GM21526 (cell line): ENCODE results near the gene CTNNB1.

Source experiments
- ATAC-seq: cut with Tn5 transposase; IDR thresholded peaks from one replicate; pipeline ENCODE4 v1.9.1; 2021; ENCODE audit warnings: moderate library complexity; ENCODE audit not compliant: unreplicated experiment, low FRiP score

CTNNB1 gene

GRCh38 chr3:41198950-41199865 is at the start of gene CTNNB1:
CTNNB1 (plus strand) TSS chr3:41199505; CDS start chr3:41224069, 24,564 bp downstream.
- ATAC-seq = peak; percentile 74

GRCh38 chr3:41155834-41156233 is 43.5 kb upstream of the CTNNB1 start:
- no peak for ATAC-seq

- no peak for ATAC-seq
Measured at GRCh38 chr3:41158947-41159346, 40.4 kb upstream of the CTNNB1 start.

GRCh38 chr3:41159588-41160189 is 39.6 kb upstream of the CTNNB1 start:
- no peak for ATAC-seq

GRCh38 chr3:41162541-41162940 is 36.8 kb upstream of the CTNNB1 start:
- no peak for ATAC-seq

DNA sequence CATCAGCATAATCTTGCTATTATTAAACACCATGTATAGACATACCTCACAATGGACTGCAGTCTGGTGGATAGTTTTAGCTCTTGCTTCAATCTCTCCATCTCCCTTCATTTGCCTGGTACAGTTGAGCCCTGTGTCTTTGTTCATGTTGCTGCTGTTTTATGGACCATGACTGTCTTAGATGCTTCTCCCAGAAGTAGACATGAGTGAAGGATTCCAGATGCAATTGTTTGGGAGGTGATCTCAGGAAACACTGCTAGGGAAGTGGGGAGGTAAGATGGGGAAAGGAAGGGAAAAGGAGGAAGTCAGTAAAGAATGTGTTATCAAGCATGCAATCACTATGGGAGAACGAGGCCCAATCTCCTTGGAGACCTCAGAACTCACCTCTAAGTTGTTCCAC is 36.3 kb upstream of the CTNNB1 start:
- no peak for ATAC-seq

DNA sequence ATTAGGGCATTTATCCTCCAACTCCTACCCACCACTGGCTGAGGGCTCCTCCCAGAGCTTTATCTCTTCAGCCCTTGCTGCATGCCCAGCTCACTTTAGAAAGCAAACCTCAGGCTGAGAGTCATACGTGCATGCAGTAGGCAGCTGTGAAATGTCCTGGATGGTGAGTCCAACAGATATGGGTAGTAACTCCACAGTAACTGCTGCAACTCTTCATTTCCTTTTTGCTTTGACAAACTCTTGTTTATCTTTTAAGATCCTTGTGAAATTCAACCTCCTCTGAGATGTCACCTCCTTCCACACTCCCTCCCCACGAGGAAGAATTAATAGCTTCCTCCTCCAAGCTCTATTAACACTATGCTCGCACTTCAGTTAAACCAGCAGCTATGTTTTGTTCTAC is 35.9 kb upstream of the CTNNB1 start:
- ATAC-seq = no peak

GRCh38 chr3:41164777-41165176 is 34.5 kb upstream of the CTNNB1 start:
- ATAC-seq = no peak

- no peak for ATAC-seq
Measured at GRCh38 chr3:41167722-41168497, 31.4 kb upstream of the CTNNB1 start.

- ATAC-seq = no peak
Measured at GRCh38 chr3:41169023-41169422, 30.3 kb upstream of the CTNNB1 start.

DNA sequence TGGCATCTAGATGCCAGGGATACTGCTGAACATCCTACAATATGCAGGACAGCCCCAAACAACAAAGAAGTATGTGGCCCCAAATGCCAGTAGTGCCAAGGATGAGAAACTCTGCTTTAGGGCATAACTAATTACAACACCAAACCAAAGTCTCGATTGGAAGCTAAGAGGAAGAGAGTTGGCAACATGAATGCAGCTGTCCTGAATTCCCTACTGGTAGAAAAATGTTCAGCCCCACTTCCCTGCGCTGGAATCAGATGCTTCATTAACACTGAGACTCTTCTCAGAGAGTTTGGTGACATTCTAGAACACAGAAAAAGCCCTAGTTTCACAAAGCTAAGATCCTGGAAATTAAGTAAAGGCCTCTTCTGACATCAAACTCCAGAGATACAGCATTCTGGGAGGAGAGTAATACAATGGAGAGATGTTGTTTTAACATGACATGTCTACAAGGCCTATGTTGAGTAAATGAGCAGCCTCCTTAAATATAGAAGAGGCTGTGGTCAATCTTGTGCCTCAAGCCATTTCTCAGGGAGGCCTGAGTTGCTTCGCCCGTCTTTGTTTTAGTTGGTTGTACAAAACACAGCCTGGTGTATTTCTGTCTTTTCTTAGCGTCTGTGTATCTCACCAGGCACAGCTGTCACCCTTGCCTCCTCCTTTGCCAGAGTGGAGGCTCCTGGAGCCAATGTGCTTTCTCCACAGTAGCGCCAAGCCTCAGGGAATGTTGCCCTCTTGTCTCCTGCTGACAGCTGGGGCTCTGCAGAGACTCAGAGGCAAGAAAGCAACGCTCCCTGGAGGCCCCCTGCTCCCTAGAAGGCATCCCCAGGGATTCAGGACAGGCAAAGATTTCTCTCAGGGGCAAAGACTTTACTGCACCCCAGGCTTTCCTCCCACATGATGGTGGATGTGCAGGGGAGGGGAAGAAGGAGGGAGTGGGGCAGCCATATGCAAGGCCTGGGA is 25.1 kb upstream of the CTNNB1 start:
- no peak for ATAC-seq

- ATAC-seq = no peak
Measured at GRCh38 chr3:41175365-41175764, 23.9 kb upstream of the CTNNB1 start.

DNA sequence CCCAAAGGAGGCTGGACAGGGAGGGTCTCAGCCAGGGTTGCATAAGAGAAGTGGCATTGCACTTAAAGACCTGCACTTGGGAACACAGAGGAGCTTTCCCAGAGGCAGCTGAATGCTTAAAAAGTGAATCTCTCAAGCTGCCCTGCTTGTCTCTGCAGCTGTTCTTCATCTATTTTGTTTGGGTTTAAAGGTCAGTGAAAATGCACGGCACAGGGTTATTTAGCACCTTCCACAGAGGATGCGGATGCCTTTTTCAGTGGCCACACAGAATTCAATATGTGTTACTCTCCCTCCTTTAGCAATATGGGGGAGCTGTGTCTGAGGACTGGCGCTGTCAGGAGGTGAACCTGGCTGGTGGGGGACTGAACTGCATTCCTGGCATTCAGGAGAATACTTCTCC is 22.7 kb upstream of the CTNNB1 start:
- ATAC-seq = no peak

GRCh38 chr3:41178576-41178975 is 20.7 kb upstream of the CTNNB1 start:
- no peak for ATAC-seq

GRCh38 chr3:41180396-41180795 is 18.9 kb upstream of the CTNNB1 start:
- ATAC-seq = no peak

DNA sequence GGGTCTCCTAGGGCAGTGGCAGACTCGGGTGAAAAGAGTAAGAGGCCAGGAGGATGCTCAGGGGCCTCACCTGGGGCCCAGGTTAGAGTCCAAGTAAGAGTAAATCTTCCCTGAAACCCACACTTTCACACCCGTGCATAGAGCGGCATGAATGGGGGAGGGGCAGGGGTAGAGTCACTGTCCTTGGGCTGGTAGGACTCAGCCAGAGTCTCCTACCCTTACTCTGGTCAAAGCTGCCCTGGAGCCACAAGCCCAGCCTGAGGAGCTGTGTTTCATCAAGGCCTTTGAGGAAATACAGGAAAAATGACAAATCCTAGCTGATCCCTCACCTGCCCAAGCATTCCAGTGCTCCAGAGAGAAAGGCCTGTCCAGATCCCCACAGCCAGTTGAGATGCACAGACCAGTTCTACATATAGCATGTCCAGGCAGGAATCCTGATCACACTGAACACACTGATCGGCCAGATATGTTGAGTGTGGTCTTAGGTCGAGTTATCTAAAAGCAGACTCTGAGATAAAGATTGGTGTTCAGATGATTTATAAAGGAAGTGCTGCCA is 16.7 kb upstream of the CTNNB1 start:
- no peak for ATAC-seq

DNA sequence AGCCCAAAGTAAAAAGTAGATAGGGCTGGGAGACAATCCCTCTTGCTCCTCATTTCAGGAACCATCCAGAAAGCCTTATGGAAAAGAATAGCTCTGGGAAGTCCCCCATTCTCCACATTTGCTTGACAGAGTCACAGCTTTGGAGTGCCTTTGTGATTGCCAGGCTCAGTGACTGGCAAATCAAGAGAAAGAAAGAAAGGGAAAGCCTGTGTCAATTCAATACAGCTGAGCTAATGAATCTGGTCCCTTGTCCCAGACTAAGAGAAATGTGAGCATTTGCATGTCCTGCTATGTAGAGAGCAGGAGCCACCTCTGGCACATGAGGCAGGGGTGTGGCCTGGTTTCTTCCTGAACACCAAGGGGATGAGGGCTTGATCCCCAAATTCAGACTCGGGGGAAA is 14.9 kb upstream of the CTNNB1 start:
- ATAC-seq = no peak

DNA sequence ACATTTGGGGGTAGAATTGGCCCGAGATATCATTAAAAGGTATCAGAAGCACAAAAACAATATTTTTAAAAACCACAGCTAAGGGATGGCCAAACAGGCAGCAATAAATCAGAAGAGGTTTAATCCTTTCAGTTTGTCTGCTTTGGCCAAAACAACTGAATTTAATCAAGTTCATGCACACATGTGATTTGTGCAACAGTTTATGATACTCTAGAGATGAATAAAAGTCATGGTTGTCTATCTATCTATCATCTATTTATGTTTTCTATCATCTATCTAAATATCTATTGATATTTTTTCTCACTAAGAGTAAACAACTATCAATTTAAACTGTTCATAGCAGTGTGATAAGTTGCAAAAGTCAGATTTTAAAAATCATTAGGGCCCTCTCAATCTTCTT is 13.0 kb upstream of the CTNNB1 start:
- ATAC-seq = no peak

DNA sequence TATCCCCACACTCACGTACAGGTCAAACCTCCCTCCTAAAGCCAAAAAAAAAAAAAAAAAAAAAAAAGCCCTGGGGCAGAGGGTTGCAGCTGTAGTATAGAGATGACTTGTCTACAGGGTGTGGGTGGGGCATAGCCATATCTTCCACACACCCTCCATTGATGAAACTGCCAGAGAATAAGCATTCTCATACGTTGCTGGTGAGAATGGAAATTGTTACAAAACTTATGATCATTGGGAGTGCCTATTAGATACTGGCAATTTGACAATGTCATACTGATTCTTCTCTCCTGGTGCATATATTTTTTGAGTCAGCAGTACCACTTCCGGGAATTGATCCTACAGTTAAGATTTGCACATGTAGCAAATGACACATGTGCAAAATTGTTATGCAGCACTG is 11.0 kb upstream of the CTNNB1 start:
- no peak for ATAC-seq
